ENCODE measurements around the gene TERT. TPM values are rescaled to one million over a fixed set of nuclear protein-coding genes. Genes with fewer than 3 reads are reported as not detected.

The TERT gene
- total RNA-seq, 1 experiment from 2014 or later, result 3.3 TPM

DNA sequence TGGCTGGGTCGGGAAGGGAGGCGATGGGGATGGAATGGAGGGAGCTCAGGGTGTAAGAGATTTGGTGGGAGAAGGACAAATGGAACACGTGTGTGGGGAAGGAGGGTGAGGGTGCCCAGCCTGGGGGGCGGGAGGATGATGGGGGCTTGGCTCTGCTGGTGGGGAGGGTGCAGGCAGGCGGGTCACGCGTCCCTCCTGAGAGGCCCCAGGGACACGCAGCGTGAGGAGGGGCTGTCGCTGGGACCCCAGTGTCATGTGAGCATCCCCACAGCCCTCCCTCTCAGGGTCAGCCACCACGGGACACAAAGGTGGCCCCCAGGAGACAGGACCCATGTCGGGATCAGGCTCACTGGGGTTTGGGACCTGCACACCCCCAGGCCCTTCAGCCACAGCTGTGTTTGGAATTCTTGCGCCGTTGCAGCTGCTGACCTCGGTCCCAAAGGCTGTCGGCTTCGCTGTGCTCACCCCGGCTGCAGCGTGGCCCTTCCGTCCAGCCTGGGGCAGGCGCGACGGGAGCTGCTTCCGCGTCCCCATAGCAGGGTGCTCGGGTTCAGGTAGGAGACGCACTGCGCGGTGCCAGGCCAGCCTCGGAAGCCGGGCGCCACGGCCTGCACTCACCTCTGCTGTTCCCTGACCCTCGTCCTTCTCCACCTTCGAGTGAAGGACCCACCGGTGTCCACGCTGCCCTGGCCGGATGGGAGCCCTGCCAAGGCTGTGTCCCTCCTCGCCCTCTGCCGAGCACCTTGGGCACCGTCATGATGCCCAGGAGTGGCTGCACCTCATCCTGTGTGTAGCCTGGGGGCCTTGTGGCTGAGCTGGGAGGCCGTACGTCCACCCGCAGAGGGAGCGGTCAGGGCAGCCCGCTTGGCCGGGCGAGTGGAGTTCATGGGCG, 88.1 kb downstream of the TERT start:
- no peak overlapping the region for H2AFZ ChIP-seq (ENCODE audit: low read length)
- no peaks in the 10 kb centered on the region for H3K27me3 ChIP-seq (ENCODE audit: low read length)
- no peaks in the 10 kb centered on the region for H3K36me3 ChIP-seq (ENCODE audit: insufficient read depth, low read length)
- no peaks in the 10 kb centered on the region for H3K79me2 ChIP-seq (ENCODE audit: low read length)
- no peak overlapping the region for H3K4me2 ChIP-seq (ENCODE audit: low read depth, low read length, poor library complexity, severe bottlenecking)
- no peak for DNase-seq
- no peaks in the 10 kb centered on the region for H3K4me1 ChIP-seq (ENCODE audit: low read length)
- H3K27ac ChIP-seq (ENCODE audit: low read length), result no peak overlapping the region
- no peak overlapping the region for H3K9ac ChIP-seq (ENCODE audit: low read length)
- H3K9me3 ChIP-seq (ENCODE audit: low read length), result no peaks in the 10 kb centered on the region
- H3K4me3 ChIP-seq (ENCODE audit: low read length), result no peak overlapping the region
- H3K9me2 ChIP-seq (replicated peaks; ENCODE audit: insufficient read depth, low read length), result no peaks in the 10 kb centered on the region
- H4K20me1 ChIP-seq (ENCODE audit: insufficient read depth, low read depth, low read length), result no peaks in the 10 kb centered on the region

DNA sequence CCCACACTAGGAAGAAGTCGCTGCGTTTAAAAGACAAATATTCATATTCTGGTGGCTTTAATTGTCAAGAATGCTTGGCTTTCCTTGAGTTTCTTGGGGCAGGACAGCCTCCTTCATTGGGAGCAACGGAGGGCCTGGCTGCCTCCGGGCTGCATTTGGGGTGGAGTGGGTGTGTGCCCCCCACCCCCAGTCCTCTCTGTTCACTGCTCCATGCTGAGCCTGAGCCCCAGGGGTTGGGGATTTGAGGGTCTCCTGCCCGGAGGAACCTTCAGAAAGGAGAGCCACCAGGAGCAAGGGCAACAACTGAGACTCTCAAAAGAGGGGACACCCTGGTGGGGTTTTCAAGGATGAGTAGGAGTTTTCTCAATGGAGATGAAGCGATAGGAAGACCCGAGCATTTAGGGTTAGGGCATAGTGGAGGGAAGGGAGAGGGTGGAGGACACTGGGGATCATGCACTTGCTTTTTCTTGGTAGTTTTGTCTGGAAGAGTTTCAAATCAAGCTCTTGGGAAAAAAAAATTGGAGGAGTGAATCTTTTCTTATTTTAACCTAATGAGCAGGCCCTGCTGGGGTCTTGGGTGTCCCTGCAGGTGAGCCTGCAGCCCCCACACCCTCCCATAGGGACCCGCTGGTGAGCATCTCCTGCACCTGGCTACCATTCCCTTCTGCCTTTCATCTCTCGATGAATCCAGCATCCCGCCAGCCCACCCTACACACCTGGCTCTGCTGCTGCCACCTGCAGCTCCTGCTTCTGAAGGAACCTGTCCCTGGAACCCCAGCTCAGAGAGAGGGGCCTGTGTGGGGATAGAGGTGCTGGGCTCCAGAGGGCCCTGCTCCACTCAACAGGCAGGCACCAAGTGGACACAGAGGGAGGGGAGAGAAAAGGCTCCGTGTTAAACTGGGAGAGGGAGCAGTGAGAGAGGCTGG, 89.3 kb downstream of the TERT start:
- no peak for DNase-seq
- H3K79me2 ChIP-seq (ENCODE audit: low read length), result no peaks in the 10 kb centered on the region
- H3K4me2 ChIP-seq (ENCODE audit: low read depth, low read length, poor library complexity, severe bottlenecking), result no peak overlapping the region
- no peak overlapping the region for H2AFZ ChIP-seq (ENCODE audit: low read length)
- no peaks in the 10 kb centered on the region for H4K20me1 ChIP-seq (ENCODE audit: insufficient read depth, low read depth, low read length)
- H3K36me3 ChIP-seq (ENCODE audit: insufficient read depth, low read length), result no peaks in the 10 kb centered on the region
- H3K9ac ChIP-seq (ENCODE audit: low read length), result no peak overlapping the region
- H3K4me1 ChIP-seq (ENCODE audit: low read length), result no peaks in the 10 kb centered on the region
- H3K9me3 ChIP-seq (ENCODE audit: low read length), result no peaks in the 10 kb centered on the region
- no peaks in the 10 kb centered on the region for H3K27me3 ChIP-seq (ENCODE audit: low read length)
- H3K9me2 ChIP-seq (replicated peaks; ENCODE audit: insufficient read depth, low read length), result no peaks in the 10 kb centered on the region
- H3K27ac ChIP-seq (ENCODE audit: low read length), result no peak overlapping the region
- no peak overlapping the region for H3K4me3 ChIP-seq (ENCODE audit: low read length)

DNA sequence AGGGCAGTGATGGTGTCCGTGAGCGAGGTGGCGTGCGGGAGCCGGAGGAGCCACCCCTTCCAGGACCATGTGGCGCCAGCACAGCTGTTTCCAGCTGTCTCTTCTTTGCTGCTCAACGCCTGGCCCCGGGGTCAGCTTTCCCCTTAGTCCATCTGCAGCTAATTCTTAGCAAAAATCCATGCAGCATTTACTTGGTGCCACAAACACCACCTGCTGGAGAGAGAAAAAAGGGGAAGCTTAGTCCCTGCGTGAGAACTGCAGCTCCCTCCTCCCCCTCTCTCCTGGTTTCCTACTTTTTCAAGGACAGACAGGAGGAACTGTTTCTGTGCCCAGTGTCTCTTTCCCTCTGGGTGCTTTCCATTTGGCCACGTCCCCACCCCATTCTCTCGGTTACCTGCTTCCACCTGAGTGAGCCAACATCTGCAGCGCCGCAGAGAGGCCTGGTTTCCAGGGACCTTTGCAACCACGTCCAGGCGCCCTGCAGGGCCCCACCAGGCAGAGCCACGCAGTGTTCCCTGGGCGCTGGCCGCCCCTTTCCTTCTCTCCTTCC, 90.1 kb downstream of the TERT start:
- no peaks in the 10 kb centered on the region for H4K20me1 ChIP-seq (ENCODE audit: insufficient read depth, low read depth, low read length)
- no peak overlapping the region for H2AFZ ChIP-seq (ENCODE audit: low read length)
- DNase-seq, result peak; percentile 46
- no peak overlapping the region for H3K27ac ChIP-seq (ENCODE audit: low read length)
- no peaks in the 10 kb centered on the region for H3K9me3 ChIP-seq (ENCODE audit: low read length)
- no peaks in the 10 kb centered on the region for H3K79me2 ChIP-seq (ENCODE audit: low read length)
- no peak overlapping the region for H3K4me3 ChIP-seq (ENCODE audit: low read length)
- H3K27me3 ChIP-seq (ENCODE audit: low read length), result no peaks in the 10 kb centered on the region
- H3K9me2 ChIP-seq (replicated peaks; ENCODE audit: insufficient read depth, low read length), result no peaks in the 10 kb centered on the region
- H3K9ac ChIP-seq (ENCODE audit: low read length), result no peak overlapping the region
- no peaks in the 10 kb centered on the region for H3K4me1 ChIP-seq (ENCODE audit: low read length)
- H3K36me3 ChIP-seq (ENCODE audit: insufficient read depth, low read length), result no peaks in the 10 kb centered on the region
- H3K4me2 ChIP-seq (ENCODE audit: low read depth, low read length, poor library complexity, severe bottlenecking), result no peak overlapping the region

DNA sequence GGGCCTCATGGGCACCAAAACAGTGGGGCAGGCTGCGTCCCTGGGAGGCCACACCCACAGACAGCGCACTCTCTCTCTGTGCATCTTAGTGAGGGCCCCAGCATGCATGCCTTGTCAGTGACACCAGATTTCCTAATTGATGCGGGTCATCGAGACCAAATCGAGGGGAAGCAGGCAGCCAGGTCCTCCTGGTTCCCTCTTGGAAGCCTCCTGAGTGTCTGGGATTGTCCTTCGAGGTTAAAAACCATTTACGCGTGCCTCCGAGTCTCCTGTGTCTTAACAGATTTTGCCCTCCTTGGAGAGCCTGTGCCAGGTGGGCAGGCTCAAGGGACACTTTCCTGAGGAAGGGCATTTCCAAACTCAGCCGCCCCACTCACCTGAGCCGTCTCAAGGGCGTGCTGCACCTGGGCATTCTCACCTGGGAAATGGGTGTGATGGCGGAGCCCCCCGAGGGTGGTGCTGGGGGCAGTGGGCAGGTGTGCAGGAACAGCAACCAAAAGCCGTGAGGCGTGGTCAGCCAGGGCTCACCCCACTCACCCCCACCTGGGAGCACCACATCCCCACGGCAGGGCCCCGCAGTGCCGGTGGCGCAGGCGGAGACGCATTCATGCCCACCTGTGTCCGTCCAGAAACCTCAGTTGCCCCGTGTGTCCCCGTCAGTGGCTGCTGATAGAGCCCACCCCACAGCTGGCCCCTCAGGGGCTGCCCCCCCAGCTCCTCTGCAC, 90.7 kb downstream of the TERT start:
- H3K27me3 ChIP-seq (ENCODE audit: low read length), result no peaks in the 10 kb centered on the region
- no peaks in the 10 kb centered on the region for H3K36me3 ChIP-seq (ENCODE audit: insufficient read depth, low read length)
- H3K79me2 ChIP-seq (ENCODE audit: low read length), result no peaks in the 10 kb centered on the region
- no peak overlapping the region for H3K27ac ChIP-seq (ENCODE audit: low read length)
- no peak overlapping the region for H3K4me2 ChIP-seq (ENCODE audit: low read depth, low read length, poor library complexity, severe bottlenecking)
- no peaks in the 10 kb centered on the region for H3K9me2 ChIP-seq (replicated peaks; ENCODE audit: insufficient read depth, low read length)
- H3K9me3 ChIP-seq (ENCODE audit: low read length), result no peaks in the 10 kb centered on the region
- no peaks in the 10 kb centered on the region for H4K20me1 ChIP-seq (ENCODE audit: insufficient read depth, low read depth, low read length)
- no peaks in the 10 kb centered on the region for H3K4me1 ChIP-seq (ENCODE audit: low read length)
- H2AFZ ChIP-seq (ENCODE audit: low read length), result no peak overlapping the region
- no peak overlapping the region for H3K4me3 ChIP-seq (ENCODE audit: low read length)
- DNase-seq, result no peak
- no peak overlapping the region for H3K9ac ChIP-seq (ENCODE audit: low read length)

DNA sequence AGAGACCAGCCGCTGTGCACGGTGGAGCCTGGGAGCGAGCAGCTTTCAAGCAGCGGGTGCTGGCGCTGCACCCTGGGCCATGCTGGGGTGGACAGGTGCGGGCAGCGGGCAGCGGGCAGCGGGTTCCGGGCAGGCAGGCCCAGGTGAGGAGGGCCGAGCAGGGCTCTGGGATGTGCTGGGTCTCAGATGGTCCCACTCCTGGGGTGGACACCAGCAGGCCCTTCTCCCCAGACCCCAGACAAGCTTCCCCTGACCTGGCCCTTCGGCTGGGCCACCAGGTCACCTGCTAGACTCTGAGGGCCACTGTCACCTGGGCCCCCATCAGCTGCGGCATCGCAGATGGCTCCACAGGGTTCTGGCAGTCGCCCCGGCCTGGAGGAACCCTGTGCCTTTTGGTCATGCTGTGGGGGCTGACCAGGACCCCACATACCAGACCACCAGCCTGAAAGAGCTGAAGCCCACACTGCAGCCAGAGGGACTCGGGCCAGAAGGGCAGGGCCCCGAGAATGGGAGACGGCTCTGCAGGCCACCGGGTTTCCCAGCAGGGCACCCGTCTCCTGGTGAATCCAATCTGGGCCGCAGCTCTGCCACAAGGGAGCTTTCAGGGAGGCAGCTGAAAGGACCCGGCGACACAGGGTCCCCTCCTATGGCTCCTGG, 91.4 kb downstream of the TERT start:
- Histone ChIP-seq H3K36me3 (ENCODE audit: insufficient read depth, low read length) (no peaks in the 10 kb centered on the region), H4K20me1 (ENCODE audit: insufficient read depth, low read depth, low read length) (no peaks in the 10 kb centered on the region), H3K4me2 (ENCODE audit: low read depth, low read length, poor library complexity, severe bottlenecking) (no peak overlapping the region), H3K79me2 (ENCODE audit: low read length) (no peaks in the 10 kb centered on the region), H2AFZ (ENCODE audit: low read length) (no peak overlapping the region), H3K9me2 (replicated peaks; ENCODE audit: insufficient read depth, low read length) (no peaks in the 10 kb centered on the region), H3K9ac (ENCODE audit: low read length) (no peak overlapping the region), H3K27ac (ENCODE audit: low read length) (no peak overlapping the region), H3K4me3 (ENCODE audit: low read length) (no peak overlapping the region), H3K9me3 (ENCODE audit: low read length) (no peaks in the 10 kb centered on the region), H3K27me3 (ENCODE audit: low read length) (no peaks in the 10 kb centered on the region), H3K4me1 (ENCODE audit: low read length) (no peaks in the 10 kb centered on the region)
- DNase-seq, result no peak

Small RNA genes lying within 50 kb of the gene (small RNA-seq; reads per million reads assigned to genes)
- not detected for gene MIR4457

Other genes with a start within 250 kb of the TERT start
- gene SLC12A7, start 183.0 kb downstream of the TERT start, total RNA-seq (2014; rRNA removed; shearing (Covaris generic); ENCODE audit: low replicate concordance), result 0.22 TPM in 1 of 2 replicates, not detected in the other
- not detected in 2 replicates for gene SLC6A19, start 93.5 kb downstream of the TERT start, total RNA-seq (2014; rRNA removed; shearing (Covaris generic); ENCODE audit: low replicate concordance)
- gene SLC6A18, start 69.7 kb downstream of the TERT start, total RNA-seq (2014; rRNA removed; shearing (Covaris generic); ENCODE audit: low replicate concordance), result not detected in 2 replicates
- gene CLPTM1L, start 50.0 kb upstream of the TERT start, total RNA-seq (2014; rRNA removed; shearing (Covaris generic); ENCODE audit: low replicate concordance), result 141 and 164 TPM in 2 replicates
- not detected in 2 replicates for gene SLC6A3, start 150.4 kb upstream of the TERT start, total RNA-seq (2014; rRNA removed; shearing (Covaris generic); ENCODE audit: low replicate concordance)
- gene LPCAT1, start 228.9 kb upstream of the TERT start, total RNA-seq (2014; rRNA removed; shearing (Covaris generic); ENCODE audit: low replicate concordance), result 115 and 124 TPM in 2 replicates

Data from Karpas-422 (cell line).